ENCODE data around the gene RAD23B. TPM values are rescaled to one million over a fixed set of nuclear protein-coding genes. Genes with fewer than 3 reads are reported as not detected.

Gene RAD23B
- total RNA-seq, 4 donors from 2014 or later = 87.3 to 98.6 (median 93.1) TPM

DNA sequence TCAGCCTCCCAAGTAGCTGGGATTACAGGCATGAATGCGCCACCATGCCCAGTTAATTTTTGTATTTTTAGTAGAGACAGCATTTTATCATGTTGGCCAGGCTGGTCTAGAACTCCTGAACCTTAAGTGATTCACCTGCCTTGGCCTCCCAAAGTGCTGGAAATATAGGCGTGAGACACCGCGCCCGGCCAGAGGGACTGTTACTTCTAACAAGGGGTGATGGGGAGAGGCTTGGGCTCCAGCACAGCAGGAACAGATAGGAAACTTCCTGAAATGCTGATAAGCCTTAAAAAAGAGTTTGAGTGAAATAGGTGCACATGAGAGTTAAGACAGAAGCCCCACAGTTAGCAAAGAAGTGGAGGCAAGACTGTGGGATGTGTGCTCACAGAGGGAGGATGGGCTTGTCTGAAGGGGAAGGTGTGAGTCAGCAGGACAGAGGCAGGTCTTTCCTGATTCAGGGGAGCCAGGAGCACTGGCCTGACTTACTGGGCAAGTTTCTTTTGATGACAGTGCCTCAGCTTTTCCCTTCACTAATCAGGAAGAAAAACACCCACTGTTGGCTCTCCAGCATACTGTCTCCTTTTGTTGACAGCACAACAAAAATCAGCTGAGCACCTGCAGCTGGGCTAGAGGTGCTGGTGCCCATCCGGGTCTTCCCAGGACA is 68.4 kb downstream of the RAD23B start:
- Histone ChIP-seq H3K27me3 (no peaks in the 10 kb centered on the region), H3K36me3 (no peaks in the 10 kb centered on the region), H3K4me1 (no peaks in the 10 kb centered on the region), H3K9me3 (peaks cover 0 to 16% (median 0%) of the 10 kb centered on the region in 4 donors), H3K4me3 (no peak overlapping the region), H3K27ac (no peak overlapping the region)
- DNase-seq (ENCODE audit: low spot score in 2 of 2) = no peak
- 88 to 93% methylated on average over 6 of the region's 6 CpGs for WGBS, 2 donors
- TF ChIP-seq EP300 (IDR thresholded peaks at IDR 0.05) (no peak), POLR2A (IDR thresholded peaks at IDR 0.05) (no peak), CTCF (IDR thresholded peaks at IDR 0.05) (no peak)

DNA sequence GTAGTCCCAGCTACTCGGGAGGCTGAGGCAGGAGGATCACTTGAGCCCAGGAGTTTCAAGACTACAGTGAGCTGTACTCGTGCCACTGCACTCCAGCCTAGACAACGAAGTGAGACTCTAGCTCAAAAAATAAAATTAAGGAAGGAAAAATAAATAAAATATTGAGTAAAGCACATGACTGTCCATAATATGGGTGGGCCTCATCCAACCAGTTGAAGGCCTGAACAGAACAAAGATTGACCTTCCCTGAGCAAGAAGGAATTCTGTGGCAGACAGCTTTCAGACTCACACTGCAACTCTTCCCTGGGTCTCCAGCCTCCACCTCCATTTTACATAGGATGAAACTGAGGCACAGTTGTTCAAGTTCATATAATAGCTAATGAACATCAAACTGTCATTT is 72.3 kb downstream of the RAD23B start:
- WGBS, 2 donors = 87 to 89% methylated on average over 3 of the region's 3 CpGs

DNA sequence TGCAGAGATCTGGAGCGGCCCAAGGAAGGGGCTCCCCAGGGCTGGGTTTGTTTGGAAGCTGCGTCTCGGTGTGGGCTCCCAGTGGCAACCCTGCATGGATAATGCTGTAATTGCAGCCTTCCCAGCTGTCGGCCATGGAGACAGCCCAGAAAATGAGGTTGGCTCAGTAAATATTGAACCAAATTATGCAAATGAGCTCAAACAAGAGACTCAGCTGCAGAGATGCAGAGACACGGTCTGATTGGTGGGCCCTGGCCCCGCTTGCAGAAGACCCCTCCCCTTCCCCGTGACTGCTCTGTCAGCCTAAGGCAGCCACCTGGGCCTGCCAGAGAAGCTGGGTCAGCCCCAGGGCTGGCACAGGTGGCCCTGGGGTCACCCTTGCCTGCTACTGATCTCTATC is 75.9 kb downstream of the RAD23B start:
- Histone ChIP-seq H3K27me3 (no peaks in the 10 kb centered on the region), H3K4me3 (no peak overlapping the region)
- WGBS, 2 donors = 59 to 71% methylated on average over 6 to 7 of the region's 7 CpGs

More for the DNA sequence above, 72.3 kb downstream of the RAD23B start:
- H3K27me3 ChIP-seq = no peaks in the 10 kb centered on the region
- DNase-seq (ENCODE audit: low spot score in 2 of 2) = no peak
- H3K9me3 ChIP-seq = peaks cover 0 to 16% (median 0%) of the 10 kb centered on the region in 4 donors
- no peaks in the 10 kb centered on the region for H3K36me3 ChIP-seq
- no peak overlapping the region for H3K4me3 ChIP-seq
- TF ChIP-seq CTCF (IDR thresholded peaks at IDR 0.05) = no peak
- TF ChIP-seq EP300 (IDR thresholded peaks at IDR 0.05) = no peak
- TF ChIP-seq POLR2A (IDR thresholded peaks at IDR 0.05) = no peak
- no peak overlapping the region for H3K27ac ChIP-seq
- no peaks in the 10 kb centered on the region for H3K4me1 ChIP-seq

GRCh38 chr9:107360098-107360497 is 77.0 kb downstream of the RAD23B start:
- 82 to 84% methylated on average over 7 of the region's 7 CpGs for WGBS, 2 donors
- no peak overlapping the region for H3K4me3 ChIP-seq
- no peaks in the 10 kb centered on the region for H3K9me3 ChIP-seq
- H3K27ac ChIP-seq = no peak overlapping the region
- H3K4me1 ChIP-seq = no peaks in the 10 kb centered on the region
- no peaks in the 10 kb centered on the region for H3K36me3 ChIP-seq
- H3K27me3 ChIP-seq = no peaks in the 10 kb centered on the region
- DNase-seq (ENCODE audit: low spot score in 2 of 2) = no peak
- no peak for TF ChIP-seq CTCF (IDR thresholded peaks at IDR 0.05)
- no peak for TF ChIP-seq POLR2A (IDR thresholded peaks at IDR 0.05)
- no peak for TF ChIP-seq EP300 (IDR thresholded peaks at IDR 0.05)

More for the DNA sequence above, 75.9 kb downstream of the RAD23B start:
- Histone ChIP-seq H3K27ac (no peak overlapping the region), H3K36me3 (no peaks in the 10 kb centered on the region), H3K9me3 (peaks cover 0 to under 1% (median 0%) of the 10 kb centered on the region in 4 donors), H3K4me1 (no peaks in the 10 kb centered on the region)
- TF ChIP-seq POLR2A (IDR thresholded peaks at IDR 0.05) (no peak), EP300 (IDR thresholded peaks at IDR 0.05) (no peak), CTCF (IDR thresholded peaks at IDR 0.05) (no peak)
- DNase-seq (ENCODE audit: low spot score in 2 of 2) = no peak

DNA sequence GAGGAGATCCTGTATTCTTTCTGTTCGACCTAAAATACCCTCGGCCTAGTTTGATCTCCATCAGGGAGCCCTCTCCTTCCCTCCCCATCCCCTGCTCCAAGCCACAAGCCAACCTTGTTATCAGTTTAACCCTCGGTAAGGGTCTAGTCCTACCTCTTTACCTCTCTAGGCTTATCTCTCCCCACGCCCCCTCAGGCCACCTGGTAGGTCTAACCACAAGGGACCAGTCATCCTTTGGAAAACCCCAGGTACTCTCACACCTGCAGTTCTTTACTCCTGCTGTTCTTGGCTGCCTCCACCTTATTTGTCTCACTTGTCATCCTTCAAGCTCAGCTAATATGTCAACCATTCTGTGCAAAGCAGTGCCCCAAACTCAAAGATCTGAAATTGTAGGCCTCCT is 78.7 kb downstream of the RAD23B start:
- TF ChIP-seq POLR2A (IDR thresholded peaks at IDR 0.05) (no peak), CTCF (IDR thresholded peaks at IDR 0.05) (no peak), EP300 (IDR thresholded peaks at IDR 0.05) (no peak)
- Histone ChIP-seq H3K36me3 (no peaks in the 10 kb centered on the region), H3K4me1 (no peaks in the 10 kb centered on the region), H3K27me3 (no peaks in the 10 kb centered on the region), H3K4me3 (no peak overlapping the region), H3K9me3 (no peaks in the 10 kb centered on the region), H3K27ac (no peak overlapping the region)
- 87 to 92% methylated on average over 4 of the region's 4 CpGs for WGBS, 2 donors
- no peak for DNase-seq (ENCODE audit: low spot score in 2 of 2)

Measured in tibial nerve (tissue), 4 donors.